NCI-H82 (cell line): ENCODE measurements around the gene SIN3A.
"Not testable (repeated sequence)": the region's sequence is repeated elsewhere in the genome, so short reads cannot be mapped to it uniquely, and the experiment has no call there.

Experiments
- DNase-seq: peaks from one replicate; lab custom pipeline; 2025; lab: John Stamatoyannopoulos, UW

SIN3A gene

GRCh38 chr15:75451674-75452363 is at the start of gene SIN3A:
Gene SIN3A (minus strand): TSS chr15:75451690. CDS start chr15:75430375, 21,315 bp downstream.
- peak; percentile 100 for DNase-seq

DNA sequence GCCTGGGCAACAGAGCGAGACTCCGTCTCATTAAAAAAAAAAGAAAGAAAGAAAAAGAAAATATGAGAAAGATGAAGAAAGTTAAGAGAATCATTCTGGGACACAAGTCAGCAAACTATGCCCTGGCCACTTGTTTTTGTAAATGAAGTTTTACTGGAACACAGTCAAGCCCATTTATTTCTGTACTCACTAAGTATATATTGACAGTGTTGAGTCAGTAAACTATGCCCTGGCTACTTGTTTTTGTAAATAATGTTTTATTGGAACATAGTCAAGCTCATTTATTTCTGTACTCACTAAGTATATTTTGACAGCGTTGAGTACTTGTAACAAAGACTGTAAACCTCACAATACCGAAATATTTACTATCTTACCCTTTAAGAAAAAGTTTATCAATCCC is 42.2 kb upstream of the SIN3A start:
- no peak for DNase-seq

GRCh38 chr15:75483961-75484360 is 32.5 kb upstream of the SIN3A start:
- DNase-seq: no peak

DNA sequence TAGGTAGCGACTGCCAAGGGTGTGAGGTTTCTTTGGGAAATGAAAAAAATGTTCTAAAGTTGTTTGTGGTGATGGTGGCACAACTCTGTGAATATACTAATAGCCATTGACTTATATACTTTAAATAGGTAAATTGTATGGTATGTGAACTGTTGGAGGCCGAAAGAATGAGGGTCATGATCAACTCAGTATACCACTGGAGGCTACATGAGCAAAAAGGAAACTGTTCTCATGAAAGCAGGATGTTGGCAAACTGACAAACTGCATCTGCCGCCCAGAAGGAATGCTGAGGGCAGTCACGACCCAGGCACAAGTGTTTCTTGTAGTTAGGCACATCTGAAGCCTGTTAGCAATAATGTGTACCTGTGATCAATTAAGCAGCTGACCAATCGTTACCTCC is 32.1 kb upstream of the SIN3A start:
- DNase-seq: not testable (repeated sequence)

- DNase-seq: no peak
These were observed 31.6 kb upstream of the SIN3A start for GRCh38 chr15:75483106-75483505.

- not testable (repeated sequence) for DNase-seq
These were observed 29.0 kb upstream of the SIN3A start for GRCh38 chr15:75480463-75480862.

DNA sequence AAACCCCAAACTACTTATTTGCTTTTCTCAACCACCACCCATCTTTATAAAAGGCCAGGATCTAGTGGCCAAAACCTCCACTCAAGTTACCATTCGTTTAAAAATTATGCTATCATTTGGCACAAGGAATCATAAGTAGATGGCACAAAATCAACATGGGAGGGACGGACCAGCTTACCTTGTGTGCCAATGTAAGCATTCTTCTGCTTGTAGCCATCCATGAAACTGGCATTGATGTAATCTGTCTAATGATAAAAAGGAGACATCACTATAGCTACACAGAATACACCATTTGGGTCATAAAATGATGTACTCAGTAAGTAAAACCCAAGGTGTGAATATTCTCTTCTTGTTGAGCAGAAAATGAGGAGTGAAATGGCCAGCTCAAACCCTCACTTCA is 28.2 kb upstream of the SIN3A start:
- DNase-seq: no peak

- DNase-seq: not testable (repeated sequence)
These were observed 25.6 kb upstream of the SIN3A start for GRCh38 chr15:75477094-75477493.

GRCh38 chr15:75468913-75469598 is 17.6 kb upstream of the SIN3A start:
- no peak for DNase-seq

- no peak for DNase-seq
These were observed 9.2 kb upstream of the SIN3A start for GRCh38 chr15:75460646-75461045.

- peak; percentile 27 for DNase-seq
These were observed 8.1 kb upstream of the SIN3A start for GRCh38 chr15:75459581-75459980.

GRCh38 chr15:75456710-75457109 is 5.2 kb upstream of the SIN3A start:
- DNase-seq: no peak

DNA sequence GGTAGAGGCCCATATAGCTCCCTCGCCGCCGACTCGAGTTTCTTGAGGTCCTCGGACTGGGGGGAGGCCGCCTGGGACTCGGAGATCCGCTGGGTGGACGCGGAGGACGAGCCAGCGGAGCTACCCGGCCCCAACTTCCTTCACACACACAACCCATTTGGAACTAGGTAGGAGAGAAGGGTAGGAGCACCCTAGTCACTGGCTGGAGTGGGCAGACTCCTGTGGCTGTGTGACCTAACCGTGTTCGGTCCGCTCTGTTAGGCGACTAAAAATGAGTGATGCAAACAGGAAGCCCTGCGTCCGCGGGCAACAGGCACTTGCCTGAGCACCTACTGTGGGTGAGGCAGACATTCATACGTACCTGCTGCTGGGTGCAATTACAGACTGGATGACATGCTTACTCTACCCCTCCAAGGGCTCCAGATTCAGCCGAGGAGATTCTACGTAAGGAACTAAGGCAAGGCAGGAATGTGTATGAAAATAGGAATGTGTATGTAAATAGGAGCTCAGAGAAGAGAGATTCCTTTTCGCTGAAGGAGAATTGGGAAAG is 4.6 kb upstream of the SIN3A start:
- no peak for DNase-seq

- peak; percentile 88 for DNase-seq
These were observed 4.0 kb upstream of the SIN3A start for GRCh38 chr15:75455424-75455981.

- DNase-seq: peak; percentile 82
These were observed 3.2 kb upstream of the SIN3A start for GRCh38 chr15:75454471-75455378.

- peak; percentile 100 for DNase-seq
These were observed 2.4 kb upstream of the SIN3A start for GRCh38 chr15:75453703-75454470.

DNA sequence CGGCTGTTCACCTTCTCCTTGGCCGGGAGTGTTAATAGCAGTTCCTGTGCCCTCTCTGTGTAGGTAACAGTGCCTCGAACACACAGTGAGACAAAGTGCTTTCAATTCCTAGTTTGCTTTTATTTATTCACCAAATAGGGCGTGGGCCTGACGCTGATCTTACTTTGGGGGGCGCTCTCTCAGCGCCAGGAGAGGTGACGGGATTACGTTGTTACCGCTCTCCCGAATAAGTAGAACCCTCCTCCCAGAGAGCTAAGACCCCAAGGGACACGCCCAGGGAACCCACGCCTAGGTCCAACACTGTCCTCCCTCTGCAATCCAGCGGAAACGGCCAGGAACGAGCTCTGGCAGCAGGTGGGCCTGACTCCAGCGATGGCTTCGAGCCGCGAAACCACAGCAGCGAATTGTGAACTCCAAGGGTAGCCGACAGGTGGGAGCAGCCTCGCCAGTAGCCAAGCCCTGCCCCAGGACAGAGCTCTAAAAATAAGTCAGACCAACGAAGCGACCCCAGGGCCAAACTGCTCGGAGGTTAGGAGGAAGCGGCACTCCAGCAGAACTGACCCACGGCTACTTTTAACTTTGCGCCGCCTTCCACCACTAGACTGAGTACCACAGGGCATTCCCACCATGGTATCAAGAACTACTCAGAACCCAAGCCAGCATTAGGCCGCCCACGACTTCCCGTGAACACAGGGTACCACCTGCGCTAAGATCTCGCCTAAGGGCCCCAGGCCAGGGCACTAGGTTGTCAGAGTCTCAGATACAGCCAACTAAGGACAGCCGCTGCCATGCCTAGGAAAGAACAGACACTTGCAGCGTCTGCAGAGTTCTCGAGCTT is 1.6 kb upstream of the SIN3A start:
- peak; percentile 90 for DNase-seq

DNA sequence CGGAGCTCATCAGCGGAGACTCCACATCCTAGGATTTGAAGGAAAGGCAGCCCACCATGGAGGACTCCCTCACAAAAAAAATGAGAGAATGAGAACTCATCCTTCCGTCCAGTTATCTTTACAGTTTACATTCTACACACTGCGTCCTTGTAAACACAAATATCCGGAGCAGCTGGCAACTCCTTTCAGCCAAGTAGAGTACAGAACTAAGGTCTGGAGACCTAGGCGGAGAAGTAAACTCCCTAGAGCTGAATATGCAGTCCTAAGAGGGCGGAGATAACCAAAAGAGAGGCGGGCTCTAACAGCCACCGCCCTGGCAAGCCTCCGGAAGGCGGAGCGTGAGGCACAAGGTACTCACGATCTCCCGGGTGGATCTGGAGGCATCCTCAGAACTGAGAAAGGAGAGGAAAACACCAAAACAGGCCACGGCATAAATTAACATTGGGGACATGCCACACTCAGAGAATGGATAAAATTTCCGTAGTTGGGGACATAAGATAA is 924 bp upstream of the SIN3A start:
- DNase-seq: peak; percentile 89

DNA sequence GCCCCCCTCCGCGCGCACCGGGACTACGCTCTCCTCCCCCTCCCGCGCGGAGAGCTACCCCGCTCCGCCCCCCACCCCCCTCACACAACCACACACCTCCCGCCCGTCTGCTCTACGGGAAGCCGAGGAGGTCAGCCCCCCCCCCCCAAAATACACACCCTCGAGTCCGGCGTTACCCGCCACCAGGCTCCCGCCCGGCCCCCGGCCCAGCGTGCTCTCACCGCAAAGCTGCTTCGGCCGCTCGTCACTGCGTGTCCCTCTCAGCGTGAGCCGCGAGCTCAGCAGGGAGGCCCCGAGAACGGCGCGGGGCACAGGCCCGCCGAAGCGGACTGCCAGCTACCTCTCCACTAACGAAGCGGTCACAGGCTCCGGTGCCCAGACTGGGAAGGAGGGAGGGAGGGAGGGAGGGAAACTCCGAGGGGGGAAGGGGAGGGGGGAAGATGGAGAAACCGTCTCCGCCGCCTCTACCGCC is 252 bp downstream of the SIN3A start:
- DNase-seq: no peak
